ENCODE results near the gene SBF1.

SBF1 gene

GRCh38 chr22:50506611-50507420 lies 32.0 kb upstream of the SBF1 start:
- DNase-seq = no peak

GRCh38 chr22:50505776-50506610 lies 31.2 kb upstream of the SBF1 start:
- DNase-seq = no peak

- no peak for DNase-seq
Measured at GRCh38 chr22:50505276-50505775, 30.5 kb upstream of the SBF1 start.

- DNase-seq = no peak
Measured at GRCh38 chr22:50504369-50505211, 29.8 kb upstream of the SBF1 start.

- no peak for DNase-seq
Measured at GRCh38 chr22:50503475-50504145, 28.8 kb upstream of the SBF1 start.

GRCh38 chr22:50502628-50503474 lies 28.0 kb upstream of the SBF1 start:
- DNase-seq = no peak

GRCh38 chr22:50502096-50502495 lies 27.3 kb upstream of the SBF1 start:
- no peak for DNase-seq

GRCh38 chr22:50500452-50500851 lies 25.6 kb upstream of the SBF1 start:
- DNase-seq = no peak

GRCh38 chr22:50498322-50498890 lies 23.6 kb upstream of the SBF1 start:
- DNase-seq = peak; percentile 42 to 54

- DNase-seq = no peak
Measured at GRCh38 chr22:50497093-50497492, 22.3 kb upstream of the SBF1 start.

GRCh38 chr22:50490531-50491308 lies 15.9 kb upstream of the SBF1 start:
- no peak for DNase-seq

GRCh38 chr22:50489363-50490243 lies 14.8 kb upstream of the SBF1 start:
- no peak for DNase-seq

GRCh38 chr22:50488886-50489285 lies 14.1 kb upstream of the SBF1 start:
- no peak for DNase-seq

GRCh38 chr22:50488006-50488677 lies 13.3 kb upstream of the SBF1 start:
- no peak for DNase-seq

- no peak for DNase-seq
Measured at GRCh38 chr22:50487290-50488005, 12.6 kb upstream of the SBF1 start.

- no peak for DNase-seq
Measured at GRCh38 chr22:50486561-50487289, 11.9 kb upstream of the SBF1 start, which contains the start of gene MIOX. Gene MIOX, plus strand, starts transcription at chr22:50486859. Its CDS starts 39 bp downstream, at chr22:50486898.
